GM23338 (cell line): ENCODE measurements around the gene POLD4. TPM values are rescaled to one million over a fixed set of nuclear protein-coding genes. Genes with fewer than 3 reads are reported as not detected.

Experiments
- ATAC-seq: fragments of 200-7000 bp; cut with Tn5 transposase; 3 replicates; pipeline ENCODE4 v1.9.1; 2020
- DNase-seq: peaks from one replicate; pipeline ENCODE4 v3.0.0-alpha.2; 2015; ENCODE audit warnings: low spot score
- H2AFZ ChIP-seq: fragments of 200-600 bp; sonication (generic); 2 replicates; pipeline ENCODE4 v1.8.0; 2016; ENCODE audit warnings: antibody characterized with exemption, mild to moderate bottlenecking, moderate library complexity
- H3F3A ChIP-seq: fragments of 200-600 bp; sonication (generic); replicated peaks from 2 replicates; pipeline ENCODE4 v1.8.0; 2017; ENCODE audit warnings: antibody characterized with exemption, mixed run types, low read depth
- H3K27ac ChIP-seq: fragments of 200-600 bp; sonication (generic); 2 replicates; pipeline ENCODE4 v1.6.1; 2016; ENCODE audit warnings: low read depth
- H3K27me3 ChIP-seq: fragments of 200-600 bp; sonication (generic); 2 replicates; pipeline ENCODE4 v1.8.0; 2016; ENCODE audit warnings: mild to moderate bottlenecking, mixed run types, moderate library complexity; ENCODE audit not compliant: insufficient read depth
- H3K36me3 ChIP-seq: fragments of 200-600 bp; sonication (generic); 2 replicates; pipeline ENCODE4 v1.8.0; 2016; ENCODE audit warnings: mild to moderate bottlenecking; ENCODE audit not compliant: insufficient read depth
- H3K4me1 ChIP-seq: fragments of 200-600 bp; sonication (generic); 2 replicates; pipeline ENCODE4 v1.8.0; 2016; ENCODE audit warnings: mild to moderate bottlenecking, moderate library complexity; ENCODE audit not compliant: insufficient read depth
- H3K4me2 ChIP-seq: fragments of 200-600 bp; sonication (generic); 2 replicates; pipeline ENCODE4 v1.7.1; 2017; ENCODE audit warnings: mixed run types
- H3K4me3 ChIP-seq: fragments of 200-600 bp; sonication (generic); 2 replicates; pipeline ENCODE4 v1.6.1; 2016; ENCODE audit warnings: mixed run types
- H3K79me2 ChIP-seq: fragments of 200-600 bp; sonication (generic); replicated peaks from 2 replicates; pipeline ENCODE4 v1.8.0; 2017; ENCODE audit warnings: mild to moderate bottlenecking; ENCODE audit not compliant: insufficient read depth
- H3K9me2 ChIP-seq: fragments of 200-600 bp; sonication (generic); 2 replicates; pipeline ENCODE4 v1.8.0; 2017; ENCODE audit not compliant: insufficient read depth
- H4K20me1 ChIP-seq: fragments of 200-600 bp; sonication (generic); replicated peaks from 2 replicates; pipeline ENCODE4 v1.8.0; 2017; ENCODE audit warnings: mild to moderate bottlenecking; ENCODE audit not compliant: insufficient read depth
- H3K27ac Mint-ChIP-seq: 2 replicates; pipeline ENCODE4 v1.8.0; 2020; ENCODE audit warnings: inconsistent platforms, mild to moderate bottlenecking, moderate library complexity, mixed read lengths
- H3K27me3 Mint-ChIP-seq: 3 replicates; pipeline ENCODE4 v1.8.0; 2022; ENCODE audit warnings: low read depth, mild to moderate bottlenecking, moderate library complexity, mixed read lengths, inconsistent platforms; ENCODE audit not compliant: insufficient read depth, poor library complexity
- H3K36me3 Mint-ChIP-seq: 3 replicates; pipeline ENCODE4 v1.8.0; 2021; ENCODE audit warnings: low read depth, mild to moderate bottlenecking, inconsistent platforms, moderate library complexity, mixed read lengths
- H3K4me1 Mint-ChIP-seq: 3 replicates; pipeline ENCODE4 v1.8.0; 2020; ENCODE audit warnings: mild to moderate bottlenecking, inconsistent platforms, mixed read lengths
- H3K4me3 Mint-ChIP-seq: 3 replicates; pipeline ENCODE4 v1.8.0; 2021; ENCODE audit warnings: moderate library complexity, mild to moderate bottlenecking, inconsistent platforms, mixed read lengths
- H3K9me3 Mint-ChIP-seq: 3 replicates; pipeline ENCODE4 v1.8.0; 2020; ENCODE audit warnings: moderate library complexity, mild to moderate bottlenecking, inconsistent platforms, mixed read lengths
- CREB1 ChIP-seq: fragments of 250-450 bp; sonication (Bioruptor Pico); IDR thresholded peaks from 2 replicates; pipeline ENCODE4 v1.5.0; 2020; ENCODE audit warnings: low read depth, mild to moderate bottlenecking, moderate library complexity
- CTCF ChIP-seq, 2 experiments: fragments of 200-600 bp in 1 of 2; sonication (generic) in 1 of 2; conservative IDR thresholded peaks; 2 replicates each; pipeline versions ENCODE4 v1.5.1 to v1.6.1; 2016 to 2017; ENCODE audit warnings: antibody characterized with exemption in 2 of 2, low read depth in 2 of 2, mild to moderate bottlenecking in 2 of 2, moderate library complexity in 1 of 2
- EZH2phosphoT487 ChIP-seq: fragments of 200-600 bp; sonication (generic); IDR thresholded peaks from one replicate; pipeline ENCODE4 v1.8.1; 2018; ENCODE audit warnings: antibody characterized with exemption; ENCODE audit not compliant: unreplicated experiment
- JUNB ChIP-seq: IDR thresholded peaks from one replicate; pipeline ENCODE4 v1.6.1; 2016; ENCODE audit warnings: antibody characterized with exemption; ENCODE audit not compliant: unreplicated experiment
- STAT1 ChIP-seq: IDR thresholded peaks from one replicate; pipeline ENCODE4 v1.6.1; 2016; ENCODE audit warnings: antibody characterized with exemption; ENCODE audit not compliant: unreplicated experiment
- ZNF114 ChIP-seq: fragments of 250-450 bp; sonication (Bioruptor Pico); IDR thresholded peaks from 2 replicates; pipeline ENCODE4 v1.5.0; 2020; ENCODE audit warnings: mild to moderate bottlenecking, moderate library complexity
- ZNF462 ChIP-seq: fragments of 250-450 bp; sonication (Bioruptor Pico); IDR thresholded peaks from 2 replicates; pipeline ENCODE4 v1.5.0; 2020; ENCODE audit warnings: mild to moderate bottlenecking, moderate library complexity
- polyA plus RNA-seq: library from polyadenylated mRNA; unstranded; fragments of >200 nt; fragmentation: Nextera tagmentation; extraction: Ambion mirVana; gene quantifications from 2 replicates; pipeline ENCODE4 v1.2.1, GENCODE V29; 2016
- total RNA-seq: library from RNA; depleted of rRNA; stranded (reverse); fragments of >200 nt; shearing (Covaris generic); gene quantifications from 2 replicates; pipeline ENCODE4 v1.2.3, GENCODE V29; 2014

Gene POLD4
- total and polyA plus RNA-seq, 2 experiments from 2014 or later, result 16.2 to 23.0 TPM

- TF ChIP-seq ZNF462, result no peak
- no peak for TF ChIP-seq CTCF (conservative IDR thresholded peaks at IDR 0.05; ENCODE audit: low read depth in 2 of 2)
- no peak for TF ChIP-seq STAT1
Observed at GRCh38 chr11:67378544-67378943, 25.2 kb upstream of the POLD4 start (continued).

GRCh38 chr11:67376873-67377808 lies 23.8 kb upstream of the POLD4 start:
- H3K27ac ChIP-seq, result no peak overlapping the region
- Mint-ChIP-seq H3K9me3 (no peaks in the 10 kb centered on the region; the same call in 2 of the 3 replicates), H3K27ac (no peak overlapping the region), H3K4me1 (peaks cover 40% of the 10 kb centered on the region), H3K27me3 (peaks cover 28% of the 10 kb centered on the region), H3K36me3 (no peaks in the 10 kb centered on the region), H3K4me3 (peak overlapping the region; percentile 80; the same call in 2 of the 3 replicates)
- H4K20me1 ChIP-seq, result no peaks in the 10 kb centered on the region
- ATAC-seq, result no peak
- H3K27me3 ChIP-seq, result peaks cover 61% of the 10 kb centered on the region
- H3K9me2 ChIP-seq, result no peaks in the 10 kb centered on the region
- H3K4me2 ChIP-seq, result peak overlapping the region; percentile 88
- H3K4me1 ChIP-seq, result peaks cover 23% of the 10 kb centered on the region
- H2AFZ ChIP-seq, result no peak overlapping the region
- DNase-seq, result no peak
- H3K4me3 ChIP-seq, result peak overlapping the region; percentile 59; the same call in 1 of the 2 replicates
- no peaks in the 10 kb centered on the region for H3K79me2 ChIP-seq
- no peaks in the 10 kb centered on the region for H3K36me3 ChIP-seq
- H3F3A ChIP-seq, result no peaks in the 10 kb centered on the region; the same call in 1 of the 2 replicates
- no peak for TF ChIP-seq JUNB
- no peak for TF ChIP-seq ZNF114
- TF ChIP-seq STAT1, result no peak
- no peak for TF ChIP-seq EZH2phosphoT487
- no peak for TF ChIP-seq CREB1 (CRISPR knock-in tag)
